Astrocyte (in vitro differentiated cells and primary cell): ENCODE results near the gene CHSY1. TPM values are rescaled to one million over a fixed set of nuclear protein-coding genes. Genes with fewer than 3 reads are reported as not detected.

Experiments
- DNase-seq: peaks from one replicate; pipeline ENCODE4 v3.0.0-alpha.2; 2010; ENCODE audit warnings: low read depth
- FAIRE-seq: peaks from 2 replicates; lab custom pipeline; 2011; peaks lifted over from hg19 to GRCh38; lab: Jason Lieb, UNC
- H2AFZ ChIP-seq: 2 replicates; pipeline ENCODE4 v1.6.0; 2012; ENCODE audit warnings: low read depth, low read length, inconsistent platforms
- H3K27ac ChIP-seq: 2 replicates; pipeline ENCODE4 v1.5.1; 2011; ENCODE audit warnings: low read depth, low read length, inconsistent platforms
- H3K27me3 ChIP-seq: 2 replicates; pipeline ENCODE4 v1.6.0; 2011; ENCODE audit warnings: low read length, inconsistent platforms; ENCODE audit not compliant: insufficient read depth
- H3K36me3 ChIP-seq: 2 replicates; pipeline ENCODE4 v1.5.1; 2011; ENCODE audit warnings: low read length, inconsistent platforms; ENCODE audit not compliant: insufficient read depth
- H3K4me1 ChIP-seq: 2 replicates; pipeline ENCODE4 v1.5.1; 2011; ENCODE audit warnings: low read length, inconsistent platforms; ENCODE audit not compliant: insufficient read depth
- H3K4me2 ChIP-seq: 2 replicates; pipeline ENCODE4 v1.6.0; 2012; ENCODE audit warnings: low read length, inconsistent platforms
- H3K4me3 ChIP-seq: 2 replicates; pipeline ENCODE4 v1.5.1; 2011; ENCODE audit warnings: low read depth, mild to moderate bottlenecking, low read length, inconsistent platforms; ENCODE audit not compliant: insufficient read depth
- H3K79me2 ChIP-seq: 2 replicates; pipeline ENCODE4 v1.6.0; 2012; ENCODE audit warnings: mild to moderate bottlenecking, low read length, inconsistent platforms; ENCODE audit not compliant: insufficient read depth
- H3K9ac ChIP-seq: 2 replicates; pipeline ENCODE4 v1.6.0; 2012; ENCODE audit warnings: mild to moderate bottlenecking, low read length, inconsistent platforms
- H3K9me3 ChIP-seq: 2 replicates; pipeline ENCODE4 v1.5.1; 2012; ENCODE audit warnings: low read depth, mild to moderate bottlenecking, low read length, inconsistent platforms; ENCODE audit not compliant: insufficient read depth
- H4K20me1 ChIP-seq: 2 replicates; pipeline ENCODE4 v1.6.0; 2012; ENCODE audit warnings: low read length, inconsistent platforms; ENCODE audit not compliant: insufficient read depth
- H3K27ac Mint-ChIP-seq: one replicate; pipeline ENCODE4 v1.8.0; 2021; ENCODE audit warnings: mild to moderate bottlenecking, mixed read lengths; ENCODE audit not compliant: unreplicated experiment
- H3K27me3 Mint-ChIP-seq: one replicate; pipeline ENCODE4 v1.8.0; 2021; ENCODE audit warnings: low read depth, mixed read lengths; ENCODE audit not compliant: unreplicated experiment
- H3K36me3 Mint-ChIP-seq: one replicate; pipeline ENCODE4 v1.8.0; 2021; ENCODE audit warnings: low read depth, mixed read lengths; ENCODE audit not compliant: unreplicated experiment
- H3K4me1 Mint-ChIP-seq: one replicate; pipeline ENCODE4 v1.8.0; 2021; ENCODE audit warnings: low read depth, mixed read lengths; ENCODE audit not compliant: unreplicated experiment
- H3K4me3 Mint-ChIP-seq: one replicate; pipeline ENCODE4 v1.8.0; 2021; ENCODE audit warnings: mild to moderate bottlenecking, moderate library complexity, mixed read lengths; ENCODE audit not compliant: unreplicated experiment
- H3K9me3 Mint-ChIP-seq: one replicate; pipeline ENCODE4 v1.8.0; 2021; ENCODE audit warnings: mild to moderate bottlenecking, mixed read lengths; ENCODE audit not compliant: unreplicated experiment
- CTCF ChIP-seq: IDR thresholded peaks from 2 replicates; pipeline ENCODE4 v1.5.1; 2011; ENCODE audit warnings: low read depth, mild to moderate bottlenecking, inconsistent platforms, low read length, moderate library complexity; ENCODE audit not compliant: insufficient read depth
- EZH2 ChIP-seq: IDR thresholded peaks from 2 replicates; pipeline ENCODE4 v1.6.1; 2012; ENCODE audit warnings: mild to moderate bottlenecking, low read length, inconsistent platforms; ENCODE audit not compliant: insufficient read depth
- total RNA-seq: library from RNA; stranded (reverse); gene quantifications from 2 replicates; pipeline ENCODE4 v1.2.1, GENCODE V29; 2021

Gene CHSY1
- total RNA-seq, 1 donor from 2014 or later, result 42.2 TPM

- Histone ChIP-seq H4K20me1 (peaks cover 9% of the 10 kb centered on the region), H3K4me3 (no peak overlapping the region), H3K27ac (no peak overlapping the region), H3K79me2 (peaks cover 62% of the 10 kb centered on the region), H3K4me1 (peaks cover 35% of the 10 kb centered on the region), H3K9me3 (no peaks in the 10 kb centered on the region), H3K27me3 (no peaks in the 10 kb centered on the region), H2AFZ (no peak overlapping the region), H3K4me2 (no peak overlapping the region), H3K9ac (no peak overlapping the region), H3K36me3 (peaks cover 28% of the 10 kb centered on the region)
- peaks cover 39% of the 10 kb centered on the region for H3K36me3 Mint-ChIP-seq
- peaks cover 2% of the 10 kb centered on the region for H3K9me3 Mint-ChIP-seq
- TF ChIP-seq CTCF (no peak), EZH2 (no peak)
- DNase-seq (no peak), FAIRE-seq (no peak)
- no peaks in the 10 kb centered on the region for H3K27me3 Mint-ChIP-seq
- no peak overlapping the region for H3K27ac Mint-ChIP-seq
- no peak overlapping the region for H3K4me3 Mint-ChIP-seq
- H3K4me1 Mint-ChIP-seq, result peaks cover 12% of the 10 kb centered on the region
These were observed 77.5 kb downstream of the CHSY1 start for GRCh38 chr15:101174152-101174920.

DNA sequence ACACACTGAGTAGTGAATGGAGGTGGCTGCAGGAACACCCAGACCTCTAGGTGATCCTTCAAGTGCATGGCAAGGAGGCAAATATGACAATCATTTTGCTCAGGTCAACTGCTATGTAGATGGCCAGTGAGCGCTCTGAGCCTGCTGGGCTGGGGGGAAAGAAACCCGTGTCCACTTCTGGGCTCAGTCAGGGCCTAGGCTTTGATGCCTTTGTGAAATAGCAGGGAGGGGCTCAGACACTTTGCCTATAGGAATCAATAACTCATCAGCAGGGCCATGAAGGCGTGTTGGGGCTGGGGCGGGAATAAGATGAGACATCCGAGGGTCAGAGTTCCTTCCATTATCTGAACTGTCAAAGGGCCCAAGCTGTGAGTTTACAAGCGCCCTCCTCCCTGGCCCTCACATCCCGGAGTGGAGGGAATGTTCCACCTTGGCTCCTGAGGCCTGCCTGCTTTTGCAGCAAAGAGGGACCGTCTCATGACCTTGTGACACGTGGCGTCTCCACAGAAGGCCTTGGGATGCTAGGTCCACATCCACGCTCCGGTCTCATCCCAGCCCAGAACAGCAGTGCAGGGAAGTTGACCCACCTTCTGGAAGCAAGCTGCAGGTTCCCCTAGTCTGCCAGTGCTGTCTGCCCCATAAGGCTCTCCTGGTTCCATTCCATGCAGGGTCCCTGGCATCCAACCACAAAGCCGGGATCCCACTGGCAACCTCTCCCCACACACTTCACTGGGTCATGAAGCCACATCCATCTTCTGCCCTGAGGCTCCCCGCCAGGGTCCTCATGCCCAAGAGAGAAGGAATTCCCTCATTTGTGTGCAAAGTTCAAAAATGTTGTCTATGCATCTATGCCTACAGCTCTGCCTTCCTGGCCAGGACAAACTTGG is 78.4 kb downstream of the CHSY1 start:
- H3K36me3 Mint-ChIP-seq, result peaks cover 35% of the 10 kb centered on the region
- TF ChIP-seq EZH2 (no peak), CTCF (no peak)
- H3K9me3 ChIP-seq, result no peaks in the 10 kb centered on the region
- no peak overlapping the region for H3K27ac ChIP-seq
- H3K79me2 ChIP-seq, result peaks cover 54% of the 10 kb centered on the region
- H3K4me3 ChIP-seq, result no peak overlapping the region
- peaks cover 44% of the 10 kb centered on the region for H3K4me1 ChIP-seq
- peaks cover 12% of the 10 kb centered on the region for H3K4me1 Mint-ChIP-seq
- peaks cover 2% of the 10 kb centered on the region for H3K9me3 Mint-ChIP-seq
- peak overlapping the region; percentile 53 for H3K27ac Mint-ChIP-seq
- H3K4me3 Mint-ChIP-seq, result no peak overlapping the region
- peaks cover 4% of the 10 kb centered on the region for H4K20me1 ChIP-seq
- H3K27me3 ChIP-seq, result no peaks in the 10 kb centered on the region
- H3K9ac ChIP-seq, result no peak overlapping the region
- DNase-seq (no peak), FAIRE-seq (no peak)
- H3K27me3 Mint-ChIP-seq, result no peaks in the 10 kb centered on the region
- peaks cover 25% of the 10 kb centered on the region for H3K36me3 ChIP-seq
- H2AFZ ChIP-seq, result no peak overlapping the region
- no peak overlapping the region for H3K4me2 ChIP-seq
